ENCODE measurements around the gene AMPH. TPM values are rescaled to one million over a fixed set of nuclear protein-coding genes. Genes with fewer than 3 reads are reported as not detected.

The AMPH gene
- total RNA-seq, 1 experiment from 2014 or later, result 9.0 TPM

DNA sequence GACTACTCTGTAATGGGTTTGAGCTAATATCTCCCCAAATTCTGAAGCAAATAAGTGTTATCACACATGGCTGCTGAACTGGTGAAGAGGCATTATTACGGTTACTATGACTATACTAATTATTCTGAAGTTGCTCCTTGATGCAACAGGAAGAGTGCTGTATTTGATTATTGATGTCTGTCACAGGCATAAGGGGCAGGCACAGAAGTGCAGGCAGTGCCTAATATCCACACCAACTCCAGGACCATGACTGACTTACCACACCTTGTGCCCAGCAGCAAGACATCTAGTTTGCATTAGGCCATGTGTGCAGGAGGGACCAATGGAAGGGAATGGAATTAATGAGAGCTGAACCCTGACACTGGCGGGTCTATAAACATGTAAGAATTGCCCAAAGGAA lies 62.7 kb downstream of the AMPH start:
- Mint-ChIP-seq H3K27me3 (ENCODE audit: low read depth) (no peaks in the 10 kb centered on the region), H3K4me1 (no peaks in the 10 kb centered on the region), H3K27ac (no peak overlapping the region), H3K9me3 (0 out of 2 replicates have a peak, but pooled peaks cover 5% of the 10 kb centered on the region), H3K4me3 (no peak overlapping the region), H3K36me3 (no peaks in the 10 kb centered on the region)
- POLR2A ChIA-PET, result no interaction called here
- DNase-seq (ENCODE audit: low spot score), result no peak
- no peak for ATAC-seq
- TF ChIP-seq, protein P1, sequence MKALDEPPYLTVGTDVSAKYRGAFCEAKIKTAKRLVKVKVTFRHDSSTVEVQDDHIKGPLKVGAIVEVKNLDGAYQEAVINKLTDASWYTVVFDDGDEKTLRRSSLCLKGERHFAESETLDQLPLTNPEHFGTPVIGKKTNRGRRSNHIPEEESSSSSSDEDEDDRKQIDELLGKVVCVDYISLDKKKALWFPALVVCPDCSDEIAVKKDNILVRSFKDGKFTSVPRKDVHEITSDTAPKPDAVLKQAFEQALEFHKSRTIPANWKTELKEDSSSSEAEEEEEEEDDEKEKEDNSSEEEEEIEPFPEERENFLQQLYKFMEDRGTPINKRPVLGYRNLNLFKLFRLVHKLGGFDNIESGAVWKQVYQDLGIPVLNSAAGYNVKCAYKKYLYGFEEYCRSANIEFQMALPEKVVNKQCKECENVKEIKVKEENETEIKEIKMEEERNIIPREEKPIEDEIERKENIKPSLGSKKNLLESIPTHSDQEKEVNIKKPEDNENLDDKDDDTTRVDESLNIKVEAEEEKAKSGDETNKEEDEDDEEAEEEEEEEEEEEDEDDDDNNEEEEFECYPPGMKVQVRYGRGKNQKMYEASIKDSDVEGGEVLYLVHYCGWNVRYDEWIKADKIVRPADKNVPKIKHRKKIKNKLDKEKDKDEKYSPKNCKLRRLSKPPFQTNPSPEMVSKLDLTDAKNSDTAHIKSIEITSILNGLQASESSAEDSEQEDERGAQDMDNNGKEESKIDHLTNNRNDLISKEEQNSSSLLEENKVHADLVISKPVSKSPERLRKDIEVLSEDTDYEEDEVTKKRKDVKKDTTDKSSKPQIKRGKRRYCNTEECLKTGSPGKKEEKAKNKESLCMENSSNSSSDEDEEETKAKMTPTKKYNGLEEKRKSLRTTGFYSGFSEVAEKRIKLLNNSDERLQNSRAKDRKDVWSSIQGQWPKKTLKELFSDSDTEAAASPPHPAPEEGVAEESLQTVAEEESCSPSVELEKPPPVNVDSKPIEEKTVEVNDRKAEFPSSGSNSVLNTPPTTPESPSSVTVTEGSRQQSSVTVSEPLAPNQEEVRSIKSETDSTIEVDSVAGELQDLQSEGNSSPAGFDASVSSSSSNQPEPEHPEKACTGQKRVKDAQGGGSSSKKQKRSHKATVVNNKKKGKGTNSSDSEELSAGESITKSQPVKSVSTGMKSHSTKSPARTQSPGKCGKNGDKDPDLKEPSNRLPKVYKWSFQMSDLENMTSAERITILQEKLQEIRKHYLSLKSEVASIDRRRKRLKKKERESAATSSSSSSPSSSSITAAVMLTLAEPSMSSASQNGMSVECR (CRISPR knock-in tag; IDR thresholded peaks at IDR 0.05; ENCODE audit: borderline replicate concordance), result no peak
- no peak for TF ChIP-seq CBFB (CRISPR knock-in tag; IDR thresholded peaks at IDR 0.05; ENCODE audit: low read depth)
- TF ChIP-seq TEAD1 (CRISPR knock-in tag; IDR thresholded peaks at IDR 0.05), result no peak
- TF ChIP-seq ZNF232 (CRISPR knock-in tag; IDR thresholded peaks at IDR 0.05), result no peak
- TF ChIP-seq ZNF512 (CRISPR knock-in tag; IDR thresholded peaks at IDR 0.05; ENCODE audit: borderline replicate concordance), result no peak
- TF ChIP-seq, protein P2, sequence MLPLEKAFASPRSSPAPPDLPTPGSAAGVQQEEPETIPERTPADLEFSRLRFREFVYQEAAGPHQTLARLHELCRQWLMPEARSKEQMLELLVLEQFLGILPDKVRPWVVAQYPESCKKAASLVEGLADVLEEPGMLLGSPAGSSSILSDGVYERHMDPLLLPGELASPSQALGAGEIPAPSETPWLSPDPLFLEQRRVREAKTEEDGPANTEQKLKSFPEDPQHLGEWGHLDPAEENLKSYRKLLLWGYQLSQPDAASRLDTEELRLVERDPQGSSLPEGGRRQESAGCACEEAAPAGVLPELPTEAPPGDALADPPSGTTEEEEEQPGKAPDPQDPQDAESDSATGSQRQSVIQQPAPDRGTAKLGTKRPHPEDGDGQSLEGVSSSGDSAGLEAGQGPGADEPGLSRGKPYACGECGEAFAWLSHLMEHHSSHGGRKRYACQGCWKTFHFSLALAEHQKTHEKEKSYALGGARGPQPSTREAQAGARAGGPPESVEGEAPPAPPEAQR (CRISPR knock-in tag; IDR thresholded peaks at IDR 0.05), result no peak
- no peak for TF ChIP-seq ATF1 (CRISPR knock-in tag; IDR thresholded peaks at IDR 0.05)
- no peak for TF ChIP-seq GABPB1 (CRISPR knock-in tag; IDR thresholded peaks at IDR 0.05)
- TF ChIP-seq SMAD4 (CRISPR knock-in tag; IDR thresholded peaks at IDR 0.05), result no peak
- TF ChIP-seq ZNF423 (CRISPR knock-in tag; IDR thresholded peaks at IDR 0.05), result no peak
- TF ChIP-seq NR3C1 (CRISPR knock-in tag; conservative IDR thresholded peaks at IDR 0.05; ENCODE audit: low read depth), result no peak
- TF ChIP-seq JUN (CRISPR knock-in tag; IDR thresholded peaks at IDR 0.05), result no peak
- CTCF ChIA-PET, result no interaction called here

GRCh38 chr7:38565289-38565688 lies 65.9 kb downstream of the AMPH start:
- Mint-ChIP-seq H3K4me3 (no peak overlapping the region), H3K27me3 (ENCODE audit: low read depth) (no peaks in the 10 kb centered on the region; the same call in 1 of the 2 replicates), H3K27ac (no peak overlapping the region), H3K4me1 (peaks cover 7% of the 10 kb centered on the region), H3K9me3 (peaks cover 8% of the 10 kb centered on the region; the same call in 1 of the 2 replicates), H3K36me3 (no peaks in the 10 kb centered on the region)
- DNase-seq (ENCODE audit: low spot score) (no peak), ATAC-seq (no peak)
- CTCF ChIA-PET, result no interaction called here
- POLR2A ChIA-PET, result no interaction called here
- no peak for TF ChIP-seq USF1 (CRISPR knock-in tag; IDR thresholded peaks at IDR 0.05)
- TF ChIP-seq, protein P1 (CRISPR knock-in tag; IDR thresholded peaks at IDR 0.05; ENCODE audit: borderline replicate concordance), result no peak
- no peak for TF ChIP-seq MLX (CRISPR knock-in tag; IDR thresholded peaks at IDR 0.05)
- TF ChIP-seq SOX15 (CRISPR knock-in tag; IDR thresholded peaks at IDR 0.05), result no peak
- no peak for TF ChIP-seq ATF1 (CRISPR knock-in tag; IDR thresholded peaks at IDR 0.05)
- TF ChIP-seq ZBTB21 (CRISPR knock-in tag; IDR thresholded peaks at IDR 0.05; ENCODE audit: borderline replicate concordance), result no peak
- no peak for TF ChIP-seq MXD4 (CRISPR knock-in tag; IDR thresholded peaks at IDR 0.05; ENCODE audit: borderline replicate concordance)
- TF ChIP-seq HMGA2 (CRISPR knock-in tag; IDR thresholded peaks at IDR 0.05), result no peak
- no peak for TF ChIP-seq NR2C2 (CRISPR knock-in tag; IDR thresholded peaks at IDR 0.05)
- TF ChIP-seq GABPB1 (CRISPR knock-in tag; IDR thresholded peaks at IDR 0.05), result no peak
- no peak for TF ChIP-seq RORB (CRISPR knock-in tag; IDR thresholded peaks at IDR 0.05)
- no peak for TF ChIP-seq CDX4 (CRISPR knock-in tag; IDR thresholded peaks at IDR 0.05; ENCODE audit: borderline replicate concordance)
